ENCODE measurements around the gene CHD5. TPM values are rescaled to one million over a fixed set of nuclear protein-coding genes. Genes with fewer than 3 reads are reported as not detected.

CHD5 gene
- total RNA-seq, 4 donors from 2014 or later, result 0.15 to 0.94 (median 0.26) TPM

DNA sequence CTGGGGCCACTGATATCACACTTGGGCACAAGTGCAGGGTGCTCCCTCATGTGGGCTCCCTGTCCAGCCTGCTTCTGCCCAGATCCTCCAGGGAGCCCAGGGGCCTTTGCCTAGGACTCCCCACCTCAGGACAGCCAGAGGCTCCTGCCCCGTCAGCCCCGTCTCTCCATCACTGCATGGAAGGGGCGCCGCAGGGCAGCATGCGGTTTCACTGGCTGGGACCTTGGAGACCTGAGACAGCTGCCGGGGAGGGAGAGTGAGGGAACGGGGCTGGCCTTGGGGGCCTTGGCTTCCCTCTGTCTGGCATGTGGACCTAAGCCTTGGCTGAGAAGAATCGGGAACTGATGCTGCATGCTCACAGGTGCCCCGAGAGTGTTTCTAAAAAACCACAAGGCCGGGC lies 87.9 kb downstream of the CHD5 start:
- intact Hi-C loops (cut with DNase I), result no loop called here
- Histone ChIP-seq H3K27me3 (no peaks in the 10 kb centered on the region), H3K4me1 (no peaks in the 10 kb centered on the region), H3K9me3 (no peaks in the 10 kb centered on the region), H3K36me3 (no peaks in the 10 kb centered on the region), H3K27ac (no peak overlapping the region), H3K4me3 (replicated peaks in 1 of 3) (no peak overlapping the region)
- WGBS, 2 donors, result 78% methylated on average over 3 of the region's 10 CpGs; no CpG with 5 or more reads in 1 of the 2 donors
- TF ChIP-seq POLR2A (IDR thresholded peaks at IDR 0.05) (no peak), CTCF (IDR thresholded peaks at IDR 0.05) (no peak)
- no peak for DNase-seq

DNA sequence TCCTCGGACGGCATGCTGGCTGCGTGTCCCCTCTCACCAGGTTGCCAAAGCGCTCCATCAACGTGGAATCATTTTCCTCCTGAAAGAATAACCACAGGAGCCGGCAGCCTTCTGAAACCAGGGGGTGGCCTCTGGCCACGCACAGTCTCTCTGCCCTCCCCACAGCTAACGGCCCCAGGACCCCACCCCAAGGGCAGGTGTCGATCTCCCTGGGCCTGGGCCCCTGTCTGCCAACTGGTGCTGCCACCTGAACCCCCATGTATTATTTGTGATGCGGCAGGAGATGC lies 88.4 kb downstream of the CHD5 start:
- no peaks in the 10 kb centered on the region for H3K36me3 ChIP-seq
- no peak overlapping the region for H3K4me3 ChIP-seq (replicated peaks in 1 of 3)
- no peak for TF ChIP-seq POLR2A (IDR thresholded peaks at IDR 0.05)
- no peak for TF ChIP-seq CTCF (IDR thresholded peaks at IDR 0.05)
- H3K4me1 ChIP-seq, result no peaks in the 10 kb centered on the region
- 77 to 80% methylated on average over 8 to 10 of the region's 10 CpGs for WGBS, 2 donors
- intact Hi-C loops (cut with DNase I), result no loop called here
- H3K27ac ChIP-seq, result no peak overlapping the region
- H3K9me3 ChIP-seq, result no peaks in the 10 kb centered on the region
- no peaks in the 10 kb centered on the region for H3K27me3 ChIP-seq
- no peak for DNase-seq

GRCh38 chr1:6090996-6091822 lies 88.9 kb downstream of the CHD5 start:
- H3K27me3 ChIP-seq, result no peaks in the 10 kb centered on the region
- no peak overlapping the region for H3K4me3 ChIP-seq (replicated peaks in 1 of 3)
- no peak overlapping the region for H3K27ac ChIP-seq
- TF ChIP-seq POLR2A (IDR thresholded peaks at IDR 0.05) (no peak), CTCF (IDR thresholded peaks at IDR 0.05) (no peak)
- no peaks in the 10 kb centered on the region for H3K4me1 ChIP-seq
- H3K36me3 ChIP-seq, result no peaks in the 10 kb centered on the region
- intact Hi-C loops (cut with DNase I), result no loop called here
- WGBS, 2 donors, result 83% methylated on average over 25 of the region's 25 CpGs
- no peak for DNase-seq
- H3K9me3 ChIP-seq, result no peaks in the 10 kb centered on the region

- no peak overlapping the region for H3K27ac ChIP-seq
- H3K4me3 ChIP-seq (replicated peaks in 1 of 3), result no peak overlapping the region
- H3K36me3 ChIP-seq, result no peaks in the 10 kb centered on the region
- intact Hi-C loops (cut with DNase I), result no loop called here
- no peak for TF ChIP-seq POLR2A (IDR thresholded peaks at IDR 0.05)
- TF ChIP-seq CTCF (IDR thresholded peaks at IDR 0.05), result no peak
- WGBS, 2 donors, result 88 to 96% methylated on average over 12 to 15 of the region's 18 CpGs
- no peaks in the 10 kb centered on the region for H3K4me1 ChIP-seq
- no peaks in the 10 kb centered on the region for H3K9me3 ChIP-seq
- no peaks in the 10 kb centered on the region for H3K27me3 ChIP-seq
- no peak for DNase-seq
These were observed 89.8 kb downstream of the CHD5 start for GRCh38 chr1:6090288-6090687.

- intact Hi-C loops (cut with DNase I), result no loop called here
- DNase-seq, result no peak
- H3K4me1 ChIP-seq, result no peaks in the 10 kb centered on the region
- no peaks in the 10 kb centered on the region for H3K9me3 ChIP-seq
- H3K4me3 ChIP-seq (replicated peaks in 1 of 3), result no peak overlapping the region
- no peak overlapping the region for H3K27ac ChIP-seq
- TF ChIP-seq POLR2A (IDR thresholded peaks at IDR 0.05), result no peak
- no peak for TF ChIP-seq CTCF (IDR thresholded peaks at IDR 0.05)
- WGBS, 2 donors, result 84 to 91% methylated on average over 13 to 19 of the region's 19 CpGs
- no peaks in the 10 kb centered on the region for H3K27me3 ChIP-seq
- H3K36me3 ChIP-seq, result no peaks in the 10 kb centered on the region
These were observed 91.2 kb downstream of the CHD5 start for GRCh38 chr1:6088956-6089355.
